Activated B cell treated with CpG ODN at 0.5 μM for 24 hours (primary cell): ENCODE measurements around the gene LEKR1. TPM values are rescaled to one million over a fixed set of nuclear protein-coding genes. Genes with fewer than 3 reads are reported as not detected.

Experiments used
- ATAC-seq: fragments of 200-7000 bp; cut with Tn5 transposase; one replicate; pipeline ENCODE4 v1.10.0; 2021; ENCODE audit warnings: low read depth, mild to moderate bottlenecking, moderate library complexity
- CTCF ChIA-PET: fragments of 350-600 bp; sonication (Branson Sonifier 250); formaldehyde crosslinking; loops from one replicate; lab custom pipeline; 2021; ENCODE audit warnings: antibody characterized with exemption; lab: Charles Lee
- POLR2A ChIA-PET: fragments of 350-600 bp; sonication (Branson Sonifier 250); formaldehyde crosslinking; loops from one replicate; lab custom pipeline; 2021; ENCODE audit warnings: antibody characterized with exemption; lab: Charles Lee
- DNase-seq: peaks from one replicate; pipeline ENCODE4 v3.0.0; 2022
- H3K27ac Mint-ChIP-seq: one replicate; pipeline ENCODE4 v1.8.0; 2020; ENCODE audit warnings: mixed read lengths
- H3K27me3 Mint-ChIP-seq: one replicate; pipeline ENCODE4 v1.8.0; 2021; ENCODE audit warnings: mixed read lengths
- H3K36me3 Mint-ChIP-seq: one replicate; pipeline ENCODE4 v1.8.0; 2021; ENCODE audit warnings: low read depth, mixed read lengths
- H3K4me1 Mint-ChIP-seq: one replicate; pipeline ENCODE4 v1.8.0; 2021; ENCODE audit warnings: mixed read lengths
- H3K4me3 Mint-ChIP-seq: one replicate; pipeline ENCODE4 v1.8.0; 2020; ENCODE audit warnings: mild to moderate bottlenecking, mixed read lengths
- H3K9me3 Mint-ChIP-seq: one replicate; pipeline ENCODE4 v1.8.0; 2020; ENCODE audit warnings: mixed read lengths
- CTCF ChIP-seq: fragments of 200-600 bp; IDR thresholded peaks from one replicate; pipeline ENCODE4 v1.8.0; 2022; ENCODE audit warnings: antibody characterized with exemption, mild to moderate bottlenecking
- intact Hi-C: fragments of 100-400 bp; cut with micrococcal nuclease; formaldehyde crosslinking; loops from one replicate; pipeline ENCODE4 v1.15.1; 2024
- total RNA-seq: library from RNA; stranded (reverse); gene quantifications from 2 replicates; pipeline ENCODE4 v1.2.3, GENCODE V29; 2022

Gene LEKR1
- total RNA-seq, 1 donor from 2014 or later: 2.8 TPM

DNA sequence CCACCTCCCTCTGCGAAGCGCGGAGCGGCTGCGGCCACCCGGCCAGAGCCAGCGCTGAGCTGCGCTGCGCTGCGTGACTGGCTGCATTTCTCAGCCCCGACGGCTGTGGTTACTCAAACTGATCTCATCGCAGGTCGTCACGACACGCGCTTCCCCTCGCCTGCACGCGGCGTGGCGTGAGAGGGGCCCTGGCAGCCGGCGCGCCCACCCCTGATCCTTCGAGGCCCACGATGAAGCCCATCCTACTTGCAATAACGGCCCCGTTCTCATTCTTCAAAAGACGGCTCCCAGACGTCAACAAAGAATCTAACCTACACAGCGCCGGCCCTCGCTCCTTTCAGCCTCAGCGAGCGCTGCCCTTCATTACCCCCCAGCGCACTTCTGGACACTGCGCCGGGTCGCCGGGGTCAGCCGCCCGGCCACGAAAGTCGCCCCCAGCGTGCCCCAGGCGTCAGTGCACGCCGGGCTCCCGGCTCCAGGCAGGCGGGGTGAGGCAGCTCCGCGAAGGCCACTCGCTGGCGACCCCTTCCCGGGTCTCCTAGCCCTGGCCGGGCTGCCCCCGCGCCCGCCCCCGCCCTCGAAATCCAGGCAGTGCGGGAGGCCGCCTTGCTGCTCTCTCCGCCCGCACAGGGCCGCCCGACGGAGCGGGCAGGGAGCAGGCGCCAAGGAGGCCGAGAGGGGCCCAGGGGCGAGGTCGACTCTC is 9.9 kb upstream of the LEKR1 start:
- intact Hi-C loops: loop anchor here (2.0 to 5.0 kb wide), 2 partner anchors 321 to 333 kb away; no protein-coding TSS in a partner anchor
- peak overlapping the region; percentile 99 for H3K27ac Mint-ChIP-seq
- ChIA-PET POLR2A (interaction anchor here (0.5 to 3.5 kb wide), 12 partner anchors 9 to 359 kb away, joined by 3 to 58 read pairs (median 5); partner anchors contain the start of genes CCNL1, SSR3 and TIPARP), CTCF (no interaction called here)
- peaks cover 42% of the 10 kb centered on the region for H3K4me1 Mint-ChIP-seq
- ATAC-seq (peak; percentile 16), DNase-seq (peak; percentile 53)
- H3K4me3 Mint-ChIP-seq: peak overlapping the region; percentile 94
- no peaks in the 10 kb centered on the region for H3K9me3 Mint-ChIP-seq
- peaks cover 9% of the 10 kb centered on the region for H3K36me3 Mint-ChIP-seq
- no peak for TF ChIP-seq CTCF
- no peaks in the 10 kb centered on the region for H3K27me3 Mint-ChIP-seq

- peak overlapping the region; percentile 99 for H3K27ac Mint-ChIP-seq
- TF ChIP-seq CTCF: no peak
- POLR2A ChIA-PET: interaction anchor here (0.5 to 3.5 kb wide), 18 partner anchors 10 to 358 kb away, joined by 3 to 58 read pairs (median 5); partner anchors contain the start of genes CCNL1, LEKR1, SSR3 and TIPARP
- DNase-seq (peak; percentile 93), ATAC-seq (peak; percentile 83)
- intact Hi-C loops: loop anchor here (1.0 to 5.0 kb wide), 11 partner anchors 9 to 358 kb away; partner anchors contain the start of genes CCNL1, LEKR1, SSR3 and TIPARP
- CTCF ChIA-PET: interaction anchor here (0.8 to 1.5 kb wide), 7 partner anchors 11 to 320 kb away, joined by 3 to 5 read pairs (median 3); partner anchors contain the start of gene TIPARP
- H3K9me3 Mint-ChIP-seq: no peaks in the 10 kb centered on the region
- H3K4me3 Mint-ChIP-seq: peak overlapping the region; percentile 94
- peaks cover 8% of the 10 kb centered on the region for H3K36me3 Mint-ChIP-seq
- H3K4me1 Mint-ChIP-seq: peaks cover 42% of the 10 kb centered on the region
- H3K27me3 Mint-ChIP-seq: no peaks in the 10 kb centered on the region
These were observed 9.1 kb upstream of the LEKR1 start for GRCh38 chr3:156816794-156817645.

DNA sequence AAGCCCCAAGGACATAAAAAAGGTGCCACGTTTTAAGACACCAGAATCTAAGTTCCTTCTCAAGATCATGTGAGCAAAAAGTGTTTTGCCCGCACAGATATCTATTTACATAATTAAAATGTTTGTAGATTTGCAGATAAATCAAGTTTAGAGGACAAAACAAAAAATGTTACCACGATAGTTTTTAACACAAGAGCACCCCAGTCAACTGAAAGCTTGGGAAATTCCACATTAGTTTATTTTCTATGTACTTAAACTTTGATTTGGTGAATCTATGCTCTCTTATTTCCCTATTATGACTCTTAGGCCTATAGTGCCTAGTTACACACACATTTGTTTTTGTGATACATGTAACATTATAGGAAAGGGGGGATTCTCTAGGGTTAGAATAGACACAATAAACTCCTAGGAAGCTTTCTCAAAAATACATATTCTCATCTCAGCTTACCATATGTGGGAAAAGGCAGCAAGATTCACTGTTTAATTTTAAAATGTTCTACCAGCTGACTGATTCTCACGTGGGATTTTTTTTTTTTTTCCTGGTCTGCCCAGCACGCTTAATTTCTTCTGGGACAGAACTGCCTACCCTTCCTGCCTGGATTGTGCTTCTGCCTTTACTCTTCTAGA is 8.4 kb upstream of the LEKR1 start:
- intact Hi-C loops: loop anchor here (1.0 to 5.0 kb wide), 11 partner anchors 9 to 358 kb away; partner anchors contain the start of genes CCNL1, LEKR1, SSR3 and TIPARP
- H3K36me3 Mint-ChIP-seq: peaks cover 8% of the 10 kb centered on the region
- DNase-seq: no peak
- ChIA-PET CTCF (interaction anchor here (0.8 to 1.5 kb wide), 7 partner anchors 10 to 320 kb away, joined by 3 to 5 read pairs (median 3); partner anchors contain the start of gene TIPARP), POLR2A (interaction anchor here (0.5 to 3.5 kb wide), 16 partner anchors 9 to 358 kb away, joined by 3 to 58 read pairs (median 6); partner anchors contain the start of genes CCNL1, LEKR1, SSR3 and TIPARP)
- peak overlapping the region; percentile 99 for H3K27ac Mint-ChIP-seq
- no peaks in the 10 kb centered on the region for H3K9me3 Mint-ChIP-seq
- no peak for ATAC-seq
- H3K27me3 Mint-ChIP-seq: no peaks in the 10 kb centered on the region
- TF ChIP-seq CTCF: no peak
- H3K4me3 Mint-ChIP-seq: peak overlapping the region; percentile 94
- peaks cover 42% of the 10 kb centered on the region for H3K4me1 Mint-ChIP-seq

DNA sequence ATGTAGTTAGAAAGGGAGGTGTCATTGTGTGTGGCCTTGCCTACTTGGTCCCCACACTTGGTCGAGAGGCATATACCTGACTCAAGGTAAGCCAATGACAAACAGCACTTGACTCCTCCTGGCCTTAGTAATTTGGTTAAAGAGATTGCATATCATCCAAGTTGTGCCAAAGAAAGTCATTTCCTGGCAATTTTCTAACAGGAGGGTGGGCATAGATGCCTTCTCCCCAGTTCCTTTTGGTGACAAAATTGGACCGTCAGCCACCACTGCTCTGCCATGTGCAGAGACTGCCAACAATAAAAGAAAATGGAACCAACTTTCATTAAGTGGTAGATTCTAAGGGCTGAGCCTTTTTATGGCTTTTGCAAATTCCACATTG is 7.9 kb upstream of the LEKR1 start:
- CTCF ChIA-PET: interaction anchor here (0.8 to 1.5 kb wide), 5 partner anchors 9 to 319 kb away, joined by 3 to 5 read pairs (median 3); partner anchors contain the start of gene TIPARP
- intact Hi-C loops: loop anchor here (5.0 kb wide), 1 partner anchor 319 kb away; no protein-coding TSS in a partner anchor
- H3K36me3 Mint-ChIP-seq: peaks cover 8% of the 10 kb centered on the region
- ATAC-seq: no peak
- peak overlapping the region; percentile 94 for H3K4me3 Mint-ChIP-seq
- peaks cover 42% of the 10 kb centered on the region for H3K4me1 Mint-ChIP-seq
- DNase-seq: no peak
- no peaks in the 10 kb centered on the region for H3K9me3 Mint-ChIP-seq
- no peaks in the 10 kb centered on the region for H3K27me3 Mint-ChIP-seq
- no peak for TF ChIP-seq CTCF
- peak overlapping the region; percentile 99 for H3K27ac Mint-ChIP-seq
- POLR2A ChIA-PET: interaction anchor here (1.1 to 3.5 kb wide), 8 partner anchors 9 to 342 kb away, joined by 4 to 58 read pairs (median 18); partner anchors contain the start of genes CCNL1, LEKR1, SSR3 and TIPARP
